ENCODE data around the gene PKIG. TPM values are rescaled to one million over a fixed set of nuclear protein-coding genes. Genes with fewer than 3 reads are reported as not detected.

PKIG gene
- total RNA-seq, 1 experiment from 2014 or later: 27.0 TPM

DNA sequence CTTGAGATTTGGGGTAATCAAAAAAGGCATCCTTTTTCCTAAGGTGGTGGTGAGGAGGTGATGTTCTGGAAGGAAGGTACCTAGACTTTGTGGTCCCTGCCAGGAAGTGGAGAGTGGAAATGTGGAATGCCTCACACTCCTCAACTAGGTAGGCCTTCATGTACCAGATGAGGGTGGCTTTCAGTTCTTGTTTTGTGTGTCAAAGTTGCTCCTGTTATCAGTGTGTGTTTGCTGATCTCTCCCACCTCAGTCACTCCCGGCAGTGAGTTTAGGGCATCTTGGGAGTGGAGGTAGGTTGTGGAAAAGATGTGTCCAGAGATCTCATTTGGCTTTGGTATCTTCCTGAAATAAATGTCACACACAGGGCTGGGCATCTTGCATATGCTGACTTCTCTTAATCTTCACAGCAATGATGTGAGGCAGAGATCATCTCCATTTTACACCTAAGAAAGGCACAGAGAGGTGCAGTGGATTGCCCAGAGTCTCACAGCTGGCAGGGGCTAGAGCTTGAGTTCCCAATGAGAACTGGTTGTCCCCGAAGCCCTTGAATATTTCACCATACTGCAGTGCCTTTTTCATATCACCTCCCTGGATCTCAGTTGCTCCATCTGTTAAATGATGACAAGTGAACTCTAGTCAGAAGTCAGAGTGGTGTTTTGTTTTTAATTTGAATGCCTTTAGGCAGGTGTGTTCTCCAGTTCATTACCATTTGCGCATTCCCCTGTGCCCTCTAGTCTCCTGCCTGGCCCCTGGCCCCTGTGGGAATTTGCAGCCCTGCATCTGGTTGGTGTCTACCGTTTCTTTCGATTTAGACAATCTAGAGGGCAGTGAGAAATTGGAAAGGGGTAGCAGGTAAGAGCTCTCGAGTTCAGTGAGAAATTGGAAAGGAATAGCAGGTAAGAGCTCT, 2.9 kb downstream of the PKIG start:
- peak overlapping the region in 1 of 2 experiments; percentile 12; a peak in 2 of 5 replicates for H3K4me3 Mint-ChIP-seq
- no peaks in the 10 kb centered on the region for H3K79me2 ChIP-seq (ENCODE audit: insufficient read depth, low read length)
- H3K27me3 Mint-ChIP-seq (ENCODE audit: low read depth): no peaks in the 10 kb centered on the region

More for the DNA sequence above, 2.9 kb downstream of the PKIG start:
- no peaks in the 10 kb centered on the region for H4K20me1 ChIP-seq (ENCODE audit: control insufficient read depth, insufficient read depth, insufficient read length)
- no peak overlapping the region for H2BK120ac ChIP-seq (ENCODE audit: low read depth, low read length, poor library complexity, severe bottlenecking)
- H3K4ac ChIP-seq (ENCODE audit: low read depth, low read length): no peak overlapping the region
- no peak overlapping the region for H2BK12ac ChIP-seq (ENCODE audit: insufficient read length, low read depth, low read length)
- H2BK15ac ChIP-seq (ENCODE audit: low read depth, low read length): no peak overlapping the region
- no peak overlapping the region for H4K8ac ChIP-seq (replicated peaks; ENCODE audit: insufficient read length, low read depth, low read length)
- H3K79me1 ChIP-seq (ENCODE audit: insufficient read depth, low read depth, low read length, poor library complexity, severe bottlenecking): no peaks in the 10 kb centered on the region
- Mint-ChIP-seq H3K4me1 (peaks cover 33 to 38% of the 10 kb centered on the region in 2 experiments), H3K36me3 (ENCODE audit: insufficient read depth in 1 of 3, low read depth in 3 of 3) (peaks cover 0 to 2% (median 1%) of the 10 kb centered on the region in 3 experiments; a peak in 2 of 7 replicates), H3K27ac (peak overlapping the region in 2 of 3 experiments; percentile 24 to 35; a peak in 3 of 7 replicates), H3K9me3 (no peaks in the 10 kb centered on the region)
- no peak overlapping the region for H3K23ac ChIP-seq (ENCODE audit: insufficient read length, low read depth, low read length)
- no peak overlapping the region for H2BK5ac ChIP-seq (ENCODE audit: insufficient read length, low read length)
- H3K18ac ChIP-seq (ENCODE audit: insufficient read length, low read depth, low read length): no peak overlapping the region
- H3K4me1 ChIP-seq (ENCODE audit: insufficient read depth, low read length): peaks cover 15% of the 10 kb centered on the region; the same call in 1 of the 2 replicates
- no peaks in the 10 kb centered on the region for H3K23me2 ChIP-seq (ENCODE audit: insufficient read length, low read depth, low read length, poor library complexity, severe bottlenecking)
- H3K56ac ChIP-seq (ENCODE audit: insufficient read length, low read depth, low read length): no peak overlapping the region
- TF ChIP-seq, protein P1, sequence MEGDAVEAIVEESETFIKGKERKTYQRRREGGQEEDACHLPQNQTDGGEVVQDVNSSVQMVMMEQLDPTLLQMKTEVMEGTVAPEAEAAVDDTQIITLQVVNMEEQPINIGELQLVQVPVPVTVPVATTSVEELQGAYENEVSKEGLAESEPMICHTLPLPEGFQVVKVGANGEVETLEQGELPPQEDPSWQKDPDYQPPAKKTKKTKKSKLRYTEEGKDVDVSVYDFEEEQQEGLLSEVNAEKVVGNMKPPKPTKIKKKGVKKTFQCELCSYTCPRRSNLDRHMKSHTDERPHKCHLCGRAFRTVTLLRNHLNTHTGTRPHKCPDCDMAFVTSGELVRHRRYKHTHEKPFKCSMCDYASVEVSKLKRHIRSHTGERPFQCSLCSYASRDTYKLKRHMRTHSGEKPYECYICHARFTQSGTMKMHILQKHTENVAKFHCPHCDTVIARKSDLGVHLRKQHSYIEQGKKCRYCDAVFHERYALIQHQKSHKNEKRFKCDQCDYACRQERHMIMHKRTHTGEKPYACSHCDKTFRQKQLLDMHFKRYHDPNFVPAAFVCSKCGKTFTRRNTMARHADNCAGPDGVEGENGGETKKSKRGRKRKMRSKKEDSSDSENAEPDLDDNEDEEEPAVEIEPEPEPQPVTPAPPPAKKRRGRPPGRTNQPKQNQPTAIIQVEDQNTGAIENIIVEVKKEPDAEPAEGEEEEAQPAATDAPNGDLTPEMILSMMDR (conservative IDR thresholded peaks at IDR 0.05): no peak
- no peaks in the 10 kb centered on the region for H3K9me3 ChIP-seq (ENCODE audit: control insufficient read depth, low read depth, low read length)
- no peaks in the 10 kb centered on the region for H3K27me3 ChIP-seq (ENCODE audit: insufficient read depth, low read length)
- DNase-seq: no peak
- H3K14ac ChIP-seq (ENCODE audit: insufficient read depth, low read length): no peak overlapping the region
- WGBS (ENCODE audit: extremely low coverage, insufficient read length, low lambda C conversion rate): no CpG with 5 or more reads among the region's 6 CpGs
- no peak overlapping the region for H3K27ac ChIP-seq (ENCODE audit: insufficient read length, low read depth, low read length)
- no peak overlapping the region for H2BK20ac ChIP-seq (ENCODE audit: low read depth, low read length, poor library complexity, severe bottlenecking)
- H4K5ac ChIP-seq (ENCODE audit: insufficient read length, low read depth, low read length): no peak overlapping the region
- H2AFZ ChIP-seq (ENCODE audit: low read length): no peak overlapping the region
- peak overlapping the region; percentile 5 for H3K4me2 ChIP-seq (ENCODE audit: insufficient read depth, insufficient read length, low read length)
- H2AK5ac ChIP-seq (ENCODE audit: insufficient read length, low read length): no peak overlapping the region
- H4K91ac ChIP-seq (ENCODE audit: insufficient read length, low read depth, low read length): no peak overlapping the region
- no peak overlapping the region for H3T11ph ChIP-seq (ENCODE audit: low read length)
- H3K9ac ChIP-seq (ENCODE audit: extremely low read depth, insufficient read length, low read length): no peak overlapping the region
